C1 segment of cervical spinal cord (tissue), 14 donors: ENCODE results near the gene C11orf91.
"Not testable (repeated sequence)": the region's sequence is repeated elsewhere in the genome, so short reads cannot be mapped to it uniquely, and the experiment has no call there.

ENCODE experiments used
- DNase-seq, 14 donors: peaks; one replicate each; lab custom pipeline; 2025; lab: John Stamatoyannopoulos, UW

C11orf91 gene

DNA sequence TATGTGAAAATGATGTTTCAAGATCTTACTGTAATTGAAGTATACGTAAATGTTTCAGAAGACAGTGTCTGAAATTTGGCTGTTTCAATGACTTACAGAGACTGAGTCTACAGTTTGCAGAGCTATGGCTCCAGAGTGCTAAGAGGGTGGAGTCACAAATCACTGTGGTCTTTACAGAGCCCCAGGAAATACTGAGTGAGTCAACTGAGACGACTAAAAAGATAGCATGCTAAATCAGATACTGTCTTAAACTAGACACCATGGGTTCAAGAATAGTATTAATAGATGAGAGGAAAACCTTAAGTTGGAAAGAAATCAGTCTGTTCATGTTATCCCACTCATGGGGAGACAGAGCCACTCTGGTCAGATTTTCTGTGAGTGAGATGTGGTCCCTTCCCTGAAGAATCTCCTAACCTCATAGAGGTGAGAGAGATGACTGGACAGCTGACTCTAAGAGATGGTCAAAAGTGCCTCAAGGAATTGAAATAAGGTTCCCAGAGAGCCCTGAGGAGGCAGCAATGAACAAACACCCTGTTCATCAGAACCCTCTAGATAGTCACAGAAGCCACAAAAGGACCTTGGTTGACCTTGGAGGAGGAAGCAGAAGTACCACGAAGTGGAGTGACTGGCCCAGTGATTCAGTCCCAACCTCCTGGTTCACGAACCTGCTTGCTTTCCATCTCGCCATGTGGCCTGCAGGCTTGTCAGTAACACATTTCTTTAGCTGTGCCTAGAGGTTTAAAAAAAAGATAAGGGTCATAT lies 30.2 kb downstream of the C11orf91 start:
- DNase-seq: no peak

DNA sequence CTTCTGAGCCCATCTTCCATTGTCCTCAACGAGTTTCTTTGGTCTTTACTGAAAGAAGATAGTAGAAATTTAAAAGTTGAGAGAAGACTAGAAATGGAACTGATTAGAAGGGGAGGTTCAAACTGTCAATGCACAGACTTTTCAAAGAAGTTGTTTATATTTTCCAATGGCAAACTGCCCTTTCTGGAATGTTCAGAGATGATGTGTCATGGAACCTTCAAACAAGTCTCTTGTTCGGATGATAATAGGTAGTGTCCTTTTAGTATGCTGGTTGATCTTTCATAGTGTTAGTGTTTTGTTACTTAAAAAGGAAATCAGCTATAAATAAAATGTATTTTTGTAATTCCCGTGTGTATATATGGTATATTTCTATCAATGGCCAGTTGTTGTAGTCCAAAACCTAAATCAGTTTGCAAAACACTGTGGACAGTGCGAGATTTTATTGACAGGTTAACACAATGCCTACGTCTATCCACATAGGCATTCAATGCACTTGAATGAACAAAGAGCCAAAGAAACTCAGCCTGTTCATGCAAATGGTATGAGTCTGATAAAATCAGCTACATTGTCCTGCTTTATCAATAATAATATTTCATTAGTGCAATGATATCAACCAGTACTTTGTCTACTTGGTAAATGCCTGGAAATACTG lies 30.9 kb downstream of the C11orf91 start:
- no peak for DNase-seq

DNA sequence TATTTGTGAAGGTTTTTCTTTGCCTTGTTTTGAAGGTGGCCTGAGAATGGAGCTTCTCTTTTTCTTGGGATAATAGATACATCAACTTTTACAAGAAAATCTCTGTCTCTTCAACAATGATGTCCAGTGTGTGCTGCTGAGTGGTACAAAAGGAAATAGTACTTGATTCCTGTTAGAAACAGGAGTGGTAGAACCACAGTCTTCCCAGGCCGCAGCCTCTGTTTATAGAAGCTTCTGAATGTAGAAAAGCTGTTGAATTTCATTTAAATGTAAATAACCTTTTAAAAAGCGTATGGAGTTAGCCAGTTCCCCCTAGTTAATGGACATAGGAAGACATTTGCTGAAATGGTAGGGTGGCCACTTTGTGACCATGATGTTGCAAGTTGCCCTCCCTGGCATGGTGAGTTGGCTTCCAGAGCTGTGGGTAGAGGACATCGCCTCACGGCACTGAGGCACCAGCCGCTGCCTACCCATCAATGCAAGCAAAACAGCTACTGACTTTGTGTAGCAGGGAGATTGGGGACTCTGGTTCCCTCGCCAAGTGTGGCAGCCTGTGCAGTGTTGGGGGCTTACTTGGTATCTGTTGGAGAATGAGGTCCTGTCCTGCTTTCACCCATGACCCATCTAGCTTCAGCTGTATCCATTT lies 31.6 kb downstream of the C11orf91 start:
- no peak for DNase-seq

GRCh38 chr11:33668468-33668825 lies 32.2 kb downstream of the C11orf91 start:
- no peak for DNase-seq

DNA sequence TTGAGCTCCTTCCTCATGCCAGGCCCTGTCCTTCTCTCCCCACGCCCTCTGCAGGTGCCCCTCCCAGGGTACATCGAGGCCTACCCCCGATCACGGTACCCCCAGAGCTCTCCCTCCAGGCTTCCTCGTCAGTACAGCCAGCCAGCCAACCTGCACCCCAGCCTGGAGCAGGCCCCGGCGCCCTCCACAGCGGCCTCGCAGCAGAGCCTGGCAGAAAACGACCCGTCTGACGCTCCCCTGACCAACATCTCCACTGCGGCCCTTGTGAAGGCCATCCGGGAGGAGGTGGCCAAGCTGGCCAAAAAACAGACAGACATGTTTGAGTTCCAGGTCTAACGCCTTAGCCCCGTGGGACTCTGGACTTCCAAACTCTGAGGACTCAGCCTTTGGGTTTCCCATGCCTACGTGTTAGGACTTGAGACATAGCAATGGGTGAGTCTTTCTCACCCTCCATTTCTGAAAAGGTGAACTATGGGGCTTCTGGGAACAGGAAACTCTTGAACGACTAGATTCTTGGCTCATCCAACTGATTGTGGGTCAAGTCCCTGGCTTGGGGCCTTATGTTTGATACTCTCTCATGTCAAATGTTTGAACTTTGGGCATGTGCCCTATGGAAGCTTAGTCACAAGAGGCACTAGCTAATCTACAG lies 32.7 kb downstream of the C11orf91 start:
- DNase-seq: no peak

- no peak for DNase-seq
Observed at GRCh38 chr11:33665350-33666106, 35.1 kb downstream of the C11orf91 start.

- DNase-seq: no peak
Observed at GRCh38 chr11:33664827-33665226, 35.8 kb downstream of the C11orf91 start.

- DNase-seq: no peak
Observed at GRCh38 chr11:33664166-33664565, 36.5 kb downstream of the C11orf91 start.

- peak in 2 of 14 donors; percentile 15 to 91 for DNase-seq
Observed at GRCh38 chr11:33663121-33663520, 37.5 kb downstream of the C11orf91 start.

- not testable (repeated sequence) for DNase-seq
Observed at GRCh38 chr11:33661526-33661925, 39.1 kb downstream of the C11orf91 start.

DNA sequence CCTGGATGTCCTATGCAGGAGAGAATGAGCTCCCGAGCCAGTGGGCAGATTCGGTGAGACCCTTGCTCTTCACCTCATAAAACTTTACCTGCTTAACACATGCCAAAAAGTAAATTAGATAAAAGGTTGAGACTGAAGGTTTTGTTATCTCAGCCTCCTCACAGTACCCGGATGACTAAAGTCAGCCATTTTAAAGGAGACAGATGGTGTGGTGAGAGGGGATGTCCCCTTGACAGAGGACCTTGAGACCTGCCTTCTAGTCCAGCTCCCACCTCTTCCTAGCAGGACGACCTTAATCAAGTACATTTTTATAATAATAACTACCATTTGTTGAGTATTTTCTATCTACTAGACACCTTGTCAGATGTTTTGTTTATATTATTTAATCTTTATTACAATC lies 39.7 kb downstream of the C11orf91 start:
- no peak for DNase-seq

GRCh38 chr11:33659370-33660139 lies 41.1 kb downstream of the C11orf91 start:
- DNase-seq: no peak

DNA sequence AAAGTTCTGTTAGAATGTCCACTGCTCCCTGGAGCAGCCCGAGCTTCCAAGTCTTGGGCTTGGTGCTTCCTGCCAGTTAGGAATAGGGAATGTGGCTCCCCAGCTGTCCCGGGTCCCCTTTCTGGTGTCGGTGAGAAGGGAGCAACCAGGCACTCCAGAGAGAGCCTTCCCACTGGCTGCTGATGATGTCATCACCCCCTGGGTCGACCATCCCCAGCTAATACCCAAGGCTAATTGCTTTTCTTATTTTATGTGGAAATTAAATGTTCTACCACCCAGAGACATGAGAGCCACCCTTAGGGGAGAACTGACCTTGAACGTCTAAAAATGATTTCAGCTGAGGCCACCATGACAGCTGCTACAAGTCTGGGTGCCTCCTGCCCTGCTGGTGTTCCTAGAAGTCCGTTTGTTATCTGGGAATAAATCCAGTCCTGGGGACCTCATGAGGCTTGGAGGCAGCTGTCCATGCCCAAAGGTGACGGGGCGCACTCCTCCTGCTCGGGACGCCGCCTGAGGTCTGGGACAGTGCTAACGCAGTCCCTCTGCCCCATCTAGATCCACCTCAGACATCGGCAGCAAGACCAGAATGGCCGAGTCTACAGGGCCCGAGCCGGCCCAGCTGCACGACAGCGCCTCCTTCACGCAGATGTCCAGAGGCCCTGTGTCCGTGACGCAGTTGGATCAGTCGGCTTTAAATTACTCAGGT lies 42.3 kb downstream of the C11orf91 start:
- peak in 1 of 14 donors; percentile 43 for DNase-seq

- no peak for DNase-seq
Observed at GRCh38 chr11:33657757-33658156, 42.9 kb downstream of the C11orf91 start.

- no peak for DNase-seq
Observed at GRCh38 chr11:33656768-33657167, 43.9 kb downstream of the C11orf91 start.

- no peak for DNase-seq
Observed at GRCh38 chr11:33655842-33656600, 44.6 kb downstream of the C11orf91 start.

GRCh38 chr11:33654594-33654993 lies 46.0 kb downstream of the C11orf91 start:
- DNase-seq: no peak

DNA sequence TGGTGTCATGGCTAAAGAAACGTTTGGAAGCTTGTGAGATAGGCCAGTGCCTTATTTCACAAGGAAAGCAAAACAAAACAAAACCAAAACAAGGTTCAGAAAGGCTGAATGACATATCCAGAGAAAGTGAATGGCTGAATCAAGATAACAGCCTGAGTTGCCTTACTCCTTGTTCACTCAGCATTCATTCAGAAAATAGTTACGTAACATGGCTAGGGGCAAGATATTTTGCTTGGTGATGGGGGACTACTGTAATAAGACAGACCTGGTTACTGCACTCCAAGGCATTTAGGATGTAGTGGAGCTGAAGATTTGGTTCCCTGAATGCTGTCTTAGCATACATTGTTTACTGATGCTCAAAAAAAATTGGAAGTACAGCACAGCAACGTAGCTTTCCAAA lies 47.7 kb downstream of the C11orf91 start:
- DNase-seq: no peak

DNA sequence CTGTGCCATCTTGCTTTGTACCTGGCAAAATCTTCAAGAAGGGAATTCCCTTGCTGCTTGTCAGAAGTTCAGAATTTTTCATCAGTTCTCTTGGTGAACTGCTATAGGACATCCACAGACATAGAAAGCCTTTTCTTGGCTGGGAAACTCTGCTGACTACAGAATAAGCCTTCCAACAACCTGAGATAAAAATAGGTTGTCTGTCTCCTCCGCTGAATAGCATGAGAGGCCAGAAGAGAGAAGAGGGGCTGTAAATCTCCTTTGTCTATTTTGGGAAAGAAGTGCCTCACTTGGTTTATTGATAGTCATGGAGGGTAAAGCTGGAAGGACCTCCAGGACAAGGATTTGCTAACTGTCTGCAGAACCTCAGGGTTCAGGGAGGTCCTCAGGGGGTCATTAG lies 48.2 kb downstream of the C11orf91 start:
- DNase-seq: no peak
